ENCODE measurements around the gene STAU1. TPM values are rescaled to one million over a fixed set of nuclear protein-coding genes. Genes with fewer than 3 reads are reported as not detected.
A peak's percentile ranks its signal among the peaks of the same experiment; 100 is the strongest.
"Not testable (repeated sequence)": the region's sequence is repeated elsewhere in the genome, so short reads cannot be mapped to it uniquely, and the experiment has no call there.

The STAU1 gene
- total RNA-seq, 3 donors from 2014 or later: 66.4 to 79.0 (median 74.2) TPM

GRCh38 chr20:49218739-49219090 lies 30.6 kb upstream of the STAU1 start:
- H3K4me3 Mint-ChIP-seq; H3K9me3 Mint-ChIP-seq; ATAC-seq; H3K27me3 Mint-ChIP-seq (ENCODE audit: low read depth); DNase-seq: not testable (repeated sequence)
- H3K36me3 Mint-ChIP-seq (ENCODE audit: insufficient read depth): peaks cover 14% of the 10 kb centered on the region
- peaks cover 24% of the 10 kb centered on the region for H3K4me1 Mint-ChIP-seq (ENCODE audit: low read depth)

DNA sequence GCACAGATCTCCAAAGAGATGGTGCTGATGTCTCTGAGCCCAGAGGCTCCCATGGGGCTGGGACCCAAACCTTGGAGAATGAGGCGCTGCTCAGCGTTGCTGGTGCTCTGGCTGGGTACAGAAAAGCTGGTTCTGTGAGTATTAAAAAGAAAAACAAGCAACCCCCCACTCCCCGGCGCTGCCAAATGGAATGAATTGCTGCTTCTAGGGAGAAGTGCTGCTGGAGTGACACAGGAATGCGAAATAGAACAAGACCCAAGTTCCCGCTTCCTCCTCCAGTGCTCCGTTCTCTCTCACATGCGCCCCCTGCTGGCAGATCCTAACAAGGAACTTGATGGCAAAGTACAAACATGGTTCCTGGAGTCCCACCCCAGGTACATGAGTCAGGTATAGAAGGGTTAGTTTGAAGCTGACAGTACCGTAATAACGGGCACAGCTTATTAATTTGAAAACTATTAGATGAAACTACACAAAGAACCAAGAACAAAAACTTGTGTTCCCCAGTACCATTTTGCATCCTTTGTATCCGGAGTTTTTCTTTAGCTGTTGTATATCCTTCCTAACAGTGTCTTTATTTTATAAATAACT lies 29.0 kb upstream of the STAU1 start:
- peaks cover 10% of the 10 kb centered on the region for H3K36me3 Mint-ChIP-seq (ENCODE audit: insufficient read depth)
- peak overlapping the region; percentile 45 for H3K4me3 Mint-ChIP-seq
- peaks cover 24% of the 10 kb centered on the region for H3K4me1 Mint-ChIP-seq (ENCODE audit: low read depth)
- H3K27me3 Mint-ChIP-seq (ENCODE audit: low read depth): no peaks in the 10 kb centered on the region
- ATAC-seq (peak; percentile 68 to 70), DNase-seq (peak; percentile 97)
- H3K9me3 Mint-ChIP-seq: no peaks in the 10 kb centered on the region

DNA sequence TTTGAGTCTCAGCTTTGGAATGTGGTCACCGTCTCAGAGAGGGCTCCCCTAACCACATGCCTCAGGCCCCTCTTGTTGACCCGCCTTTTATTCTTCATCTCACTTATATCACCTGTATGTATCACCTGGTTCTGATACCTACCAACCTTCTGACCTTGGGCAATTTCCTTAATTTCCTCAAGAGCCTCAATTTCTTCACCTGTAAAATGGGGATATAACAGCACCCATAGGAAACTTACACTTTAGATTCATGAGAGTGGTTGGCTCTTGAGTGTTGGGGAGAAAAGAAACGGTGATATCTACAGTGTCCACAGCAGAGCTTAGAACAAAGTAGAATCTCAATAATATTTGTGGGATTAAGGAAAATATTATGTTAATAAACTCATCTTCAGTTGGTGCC lies 27.1 kb upstream of the STAU1 start:
- Mint-ChIP-seq H3K27me3 (ENCODE audit: low read depth) (no peaks in the 10 kb centered on the region), H3K9me3 (no peaks in the 10 kb centered on the region), H3K36me3 (ENCODE audit: insufficient read depth) (peaks cover 3% of the 10 kb centered on the region), H3K4me1 (ENCODE audit: low read depth) (peaks cover 12% of the 10 kb centered on the region), H3K4me3 (no peak overlapping the region)
- ATAC-seq (no peak), DNase-seq (no peak)

GRCh38 chr20:49214571-49214970 lies 26.4 kb upstream of the STAU1 start:
- DNase-seq: no peak
- no peak for ATAC-seq
- Mint-ChIP-seq H3K4me3 (no peak overlapping the region), H3K4me1 (ENCODE audit: low read depth) (peaks cover 8% of the 10 kb centered on the region), H3K9me3 (no peaks in the 10 kb centered on the region), H3K36me3 (ENCODE audit: insufficient read depth) (no peaks in the 10 kb centered on the region), H3K27me3 (ENCODE audit: low read depth) (no peaks in the 10 kb centered on the region)

DNA sequence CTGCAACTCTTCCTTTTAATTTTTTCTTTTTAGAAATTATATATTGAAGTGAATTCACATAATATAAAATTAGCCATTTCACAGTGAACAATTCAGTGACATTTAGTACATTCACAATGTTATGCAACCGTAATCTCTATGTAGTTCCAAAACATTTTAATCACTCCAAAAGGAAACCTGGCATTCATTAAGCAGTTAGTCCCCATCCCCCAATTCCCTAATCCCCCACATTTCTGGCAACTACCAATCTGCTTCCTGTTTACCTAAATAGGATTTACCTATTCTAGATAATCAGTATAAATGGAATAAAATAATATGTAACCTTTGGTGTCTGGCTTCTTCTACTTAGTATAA lies 22.6 kb upstream of the STAU1 start:
- no peak for ATAC-seq
- no peak for DNase-seq
- no peak overlapping the region for H3K4me3 Mint-ChIP-seq
- no peaks in the 10 kb centered on the region for H3K27me3 Mint-ChIP-seq (ENCODE audit: low read depth)
- H3K9me3 Mint-ChIP-seq: no peaks in the 10 kb centered on the region
- H3K36me3 Mint-ChIP-seq (ENCODE audit: insufficient read depth): no peaks in the 10 kb centered on the region
- no peaks in the 10 kb centered on the region for H3K4me1 Mint-ChIP-seq (ENCODE audit: low read depth)

- H3K27me3 Mint-ChIP-seq (ENCODE audit: low read depth): no peaks in the 10 kb centered on the region
- no peaks in the 10 kb centered on the region for H3K4me1 Mint-ChIP-seq (ENCODE audit: low read depth)
- ATAC-seq (no peak), DNase-seq (no peak)
- H3K36me3 Mint-ChIP-seq (ENCODE audit: insufficient read depth): no peaks in the 10 kb centered on the region
- no peaks in the 10 kb centered on the region for H3K9me3 Mint-ChIP-seq
- H3K4me3 Mint-ChIP-seq: no peak overlapping the region
These were observed 22.1 kb upstream of the STAU1 start for GRCh38 chr20:49210101-49210756.

- Mint-ChIP-seq H3K27me3 (ENCODE audit: low read depth) (no peaks in the 10 kb centered on the region), H3K9me3 (no peaks in the 10 kb centered on the region), H3K4me1 (ENCODE audit: low read depth) (no peaks in the 10 kb centered on the region), H3K36me3 (ENCODE audit: insufficient read depth) (no peaks in the 10 kb centered on the region), H3K4me3 (no peak overlapping the region)
- DNase-seq (no peak), ATAC-seq (no peak)
These were observed 18.9 kb upstream of the STAU1 start for GRCh38 chr20:49207076-49207475.

GRCh38 chr20:49203746-49204145 lies 15.6 kb upstream of the STAU1 start:
- ATAC-seq (no peak), DNase-seq (no peak)
- H3K27me3 Mint-ChIP-seq (ENCODE audit: low read depth): no peaks in the 10 kb centered on the region
- no peaks in the 10 kb centered on the region for H3K36me3 Mint-ChIP-seq (ENCODE audit: insufficient read depth)
- no peaks in the 10 kb centered on the region for H3K9me3 Mint-ChIP-seq
- H3K4me3 Mint-ChIP-seq: no peak overlapping the region
- no peaks in the 10 kb centered on the region for H3K4me1 Mint-ChIP-seq (ENCODE audit: low read depth)

GRCh38 chr20:49203011-49203410 lies 14.9 kb upstream of the STAU1 start:
- Mint-ChIP-seq H3K27me3 (ENCODE audit: low read depth) (no peaks in the 10 kb centered on the region), H3K36me3 (ENCODE audit: insufficient read depth) (no peaks in the 10 kb centered on the region), H3K4me1 (ENCODE audit: low read depth) (no peaks in the 10 kb centered on the region), H3K4me3 (no peak overlapping the region), H3K9me3 (no peaks in the 10 kb centered on the region)
- ATAC-seq: no peak
- DNase-seq: no peak

DNA sequence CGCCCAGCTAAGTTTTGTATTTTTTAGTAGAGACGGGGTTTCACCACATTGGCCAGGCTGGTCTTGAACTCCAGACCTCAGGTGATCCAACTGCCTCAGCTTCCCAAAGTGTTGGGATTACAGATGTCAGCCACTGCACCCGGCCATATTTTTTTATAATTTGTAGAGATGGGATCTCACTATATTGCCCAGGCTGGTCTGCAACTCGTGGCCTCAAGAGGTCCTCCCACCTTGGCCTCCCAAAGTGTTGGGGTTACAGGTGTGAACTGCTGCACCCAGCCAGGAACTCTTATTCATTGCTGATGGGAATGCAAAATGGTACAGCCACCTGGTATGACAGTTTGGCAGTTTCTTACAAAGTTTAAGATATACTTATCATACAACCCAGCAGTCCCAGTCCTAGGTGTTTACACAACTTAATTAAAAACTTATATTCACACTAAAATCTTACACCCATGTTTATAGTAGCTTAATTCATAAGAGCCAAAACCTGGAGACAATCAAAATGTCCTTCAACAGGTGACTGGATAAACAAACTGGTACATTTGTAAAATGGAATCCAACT lies 11.7 kb upstream of the STAU1 start:
- Mint-ChIP-seq H3K36me3 (ENCODE audit: insufficient read depth) (no peaks in the 10 kb centered on the region), H3K27me3 (ENCODE audit: low read depth) (no peaks in the 10 kb centered on the region), H3K4me1 (ENCODE audit: low read depth) (no peaks in the 10 kb centered on the region), H3K4me3 (no peak overlapping the region), H3K9me3 (no peaks in the 10 kb centered on the region)
- no peak for DNase-seq
- no peak for ATAC-seq

DNA sequence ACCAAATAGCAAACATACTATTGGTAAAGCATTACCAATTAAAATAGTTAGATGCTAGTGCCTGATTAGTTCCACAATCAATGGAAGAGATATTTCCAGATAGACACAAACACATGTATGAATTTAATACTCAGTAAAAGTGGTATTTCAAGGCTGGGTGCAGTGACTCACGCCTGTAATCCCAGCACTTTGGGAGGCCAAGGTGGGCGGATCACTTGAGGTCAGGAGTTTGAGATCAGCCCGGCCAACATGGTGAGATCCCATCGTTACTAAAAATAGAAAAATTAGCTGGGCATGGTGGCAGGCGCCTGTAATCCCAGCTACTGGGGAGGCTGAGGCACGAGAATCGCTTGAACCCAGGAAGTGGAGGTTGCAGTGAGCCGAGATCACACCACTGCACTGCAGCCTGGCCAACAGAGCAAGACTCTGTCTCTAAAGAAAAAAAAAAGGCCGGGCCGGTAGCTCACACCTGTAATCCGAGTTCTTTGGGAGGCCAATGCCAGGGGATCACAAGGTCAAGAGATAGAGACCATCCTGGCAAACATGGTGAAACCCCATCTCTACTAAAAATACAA lies 4.9 kb upstream of the STAU1 start:
- H3K4me1 Mint-ChIP-seq (ENCODE audit: low read depth); H3K4me3 Mint-ChIP-seq; ATAC-seq; DNase-seq; H3K27me3 Mint-ChIP-seq (ENCODE audit: low read depth); H3K36me3 Mint-ChIP-seq (ENCODE audit: insufficient read depth); H3K9me3 Mint-ChIP-seq: not testable (repeated sequence)

- peak overlapping the region; percentile 96 for H3K4me3 Mint-ChIP-seq
- no peaks in the 10 kb centered on the region for H3K27me3 Mint-ChIP-seq (ENCODE audit: low read depth)
- ATAC-seq: peak; percentile 1 to 4
- DNase-seq: peak; percentile 10
- peaks cover 44% of the 10 kb centered on the region for H3K4me1 Mint-ChIP-seq (ENCODE audit: low read depth)
- H3K9me3 Mint-ChIP-seq: no peaks in the 10 kb centered on the region
- H3K36me3 Mint-ChIP-seq (ENCODE audit: insufficient read depth): peaks cover 8% of the 10 kb centered on the region
These were observed 744 bp downstream of the STAU1 start for GRCh38 chr20:49187330-49187850.

GRCh38 chr20:49186535-49187329 lies 1.4 kb downstream of the STAU1 start:
- H3K4me1 Mint-ChIP-seq (ENCODE audit: low read depth): peaks cover 51% of the 10 kb centered on the region
- H3K27me3 Mint-ChIP-seq (ENCODE audit: low read depth): no peaks in the 10 kb centered on the region
- peak; percentile 27 to 34 for ATAC-seq
- peak; percentile 69 for DNase-seq
- peaks cover 8% of the 10 kb centered on the region for H3K36me3 Mint-ChIP-seq (ENCODE audit: insufficient read depth)
- H3K9me3 Mint-ChIP-seq: no peaks in the 10 kb centered on the region
- peak overlapping the region; percentile 96 for H3K4me3 Mint-ChIP-seq

DNA sequence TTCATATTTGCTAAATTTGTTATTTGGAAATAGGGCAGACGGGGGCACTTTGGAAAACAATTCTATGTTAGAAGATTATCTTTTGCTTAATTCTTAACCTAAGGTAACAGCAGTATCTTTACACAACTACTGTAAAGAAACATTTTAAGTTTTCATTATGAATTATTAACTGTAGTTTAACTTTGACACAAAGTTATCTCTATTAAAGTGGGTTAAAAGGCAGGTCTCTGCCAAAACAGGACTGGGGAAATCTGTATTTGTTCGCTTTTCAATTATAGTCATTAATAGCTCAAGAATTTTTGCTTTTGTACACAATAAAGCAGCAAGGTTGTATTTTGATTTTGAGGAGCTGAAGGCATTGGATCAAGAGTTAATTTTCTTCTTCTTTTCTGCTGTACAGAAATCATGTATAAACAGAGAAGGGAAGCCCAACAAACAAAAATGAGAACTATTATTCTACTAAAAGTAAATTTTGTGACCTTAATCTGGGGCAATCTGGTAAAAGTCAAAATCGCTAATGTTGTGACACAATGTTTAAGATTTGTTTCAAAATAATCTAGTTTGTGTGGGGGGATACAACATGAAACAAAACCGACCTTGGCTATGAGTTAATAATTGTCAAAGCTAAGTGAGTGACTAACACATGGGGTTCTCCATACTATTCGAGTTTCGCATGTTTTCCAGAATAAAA lies 2.9 kb downstream of the STAU1 start:
- peaks cover 64% of the 10 kb centered on the region for H3K4me1 Mint-ChIP-seq (ENCODE audit: low read depth)
- no peaks in the 10 kb centered on the region for H3K9me3 Mint-ChIP-seq

More for the DNA sequence above, 2.9 kb downstream of the STAU1 start:
- Mint-ChIP-seq H3K27me3 (ENCODE audit: low read depth) (no peaks in the 10 kb centered on the region), H3K4me3 (peak overlapping the region; percentile 51), H3K36me3 (ENCODE audit: insufficient read depth) (peaks cover 8% of the 10 kb centered on the region)
- ATAC-seq: no peak
- DNase-seq: no peak
